WTC11 (cell line): ENCODE measurements around the gene BAIAP2.

Source experiments
- CTCF ChIP-seq: fragments of 200-600 bp; IDR thresholded peaks from 2 replicates; pipeline ENCODE4 v1.8.0; 2022; ENCODE audit warnings: antibody characterized with exemption
- E2F4 ChIP-seq: sonication (generic); formaldehyde crosslinking; IDR thresholded peaks from 2 replicates; pipeline ENCODE4 v1.8.1; 2022; ENCODE audit warnings: low read depth, mild to moderate bottlenecking, moderate library complexity, missing genetic modification reagents, borderline replicate concordance
- ESRRA ChIP-seq: sonication (generic); formaldehyde crosslinking; IDR thresholded peaks from 2 replicates; pipeline ENCODE4 v1.8.1; 2022; ENCODE audit warnings: mild to moderate bottlenecking, missing genetic modification reagents, borderline replicate concordance
- IRF2 ChIP-seq: sonication (generic); formaldehyde crosslinking; IDR thresholded peaks from 2 replicates; pipeline ENCODE4 v1.8.0; 2022; ENCODE audit warnings: low read depth, missing genetic modification reagents, borderline replicate concordance
- PRDM15 ChIP-seq: sonication (generic); formaldehyde crosslinking; IDR thresholded peaks from 2 replicates; pipeline ENCODE4 v1.8.0; 2022; ENCODE audit warnings: missing genetic modification reagents
- USF1 ChIP-seq: sonication (generic); formaldehyde crosslinking; IDR thresholded peaks from 2 replicates; pipeline ENCODE4 v1.8.0; 2022; ENCODE audit warnings: mild to moderate bottlenecking, missing genetic modification reagents
- USF2 ChIP-seq: sonication (generic); formaldehyde crosslinking; IDR thresholded peaks from 2 replicates; pipeline ENCODE4 v1.8.1; 2023; ENCODE audit warnings: mild to moderate bottlenecking, missing genetic modification reagents, moderate library complexity
- ZNF423 ChIP-seq: fragments of 250-450 bp; sonication (Bioruptor Pico); IDR thresholded peaks from 2 replicates; pipeline ENCODE4 v2.1.2; 2022; ENCODE audit warnings: mild to moderate bottlenecking, moderate library complexity

- TF ChIP-seq PRDM15 (CRISPR knock-in tag), result no peak
- no peak for TF ChIP-seq USF2 (CRISPR knock-in tag)
- TF ChIP-seq CTCF, result no peak
- no peak for TF ChIP-seq ESRRA (CRISPR knock-in tag)
- no peak for TF ChIP-seq ZNF423 (CRISPR knock-in tag)
- no peak for TF ChIP-seq IRF2 (CRISPR knock-in tag)
- TF ChIP-seq E2F4 (CRISPR knock-in tag), result no peak
- no peak for TF ChIP-seq USF1
Observed at GRCh38 chr17:81109957-81110356, 75.0 kb downstream of the BAIAP2 start.
